NCI-H748 treated with DMSO at 0.1 percent for 48 hours (cell line): ENCODE results near the gene RUNX1.

ENCODE experiments used
- DNase-seq: peaks from one replicate; lab custom pipeline; 2025; lab: John Stamatoyannopoulos, UW

RUNX1 gene

GRCh38 chr21:34897828-34898227 lies 151.3 kb downstream of the RUNX1 start:
- no peak for DNase-seq

DNA sequence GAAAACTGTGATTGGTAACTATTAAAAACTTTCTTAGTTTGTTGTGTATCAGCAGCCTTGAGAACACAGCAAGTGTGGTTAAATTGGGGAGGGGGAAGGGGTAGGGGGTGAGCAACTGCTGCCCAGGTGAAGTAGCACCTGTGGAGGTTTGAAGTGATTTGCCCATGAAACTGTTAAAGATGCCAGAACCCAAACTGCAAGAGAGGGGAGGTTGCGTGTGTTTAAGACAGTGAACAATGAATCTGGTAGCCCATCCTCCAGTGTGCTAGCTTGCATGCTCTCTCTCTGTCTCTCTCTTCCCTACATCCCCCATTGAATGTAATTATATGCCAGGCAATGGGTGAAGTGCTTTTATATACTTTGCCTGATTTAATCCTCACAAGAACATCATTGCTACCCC lies 154.7 kb downstream of the RUNX1 start:
- DNase-seq: no peak

DNA sequence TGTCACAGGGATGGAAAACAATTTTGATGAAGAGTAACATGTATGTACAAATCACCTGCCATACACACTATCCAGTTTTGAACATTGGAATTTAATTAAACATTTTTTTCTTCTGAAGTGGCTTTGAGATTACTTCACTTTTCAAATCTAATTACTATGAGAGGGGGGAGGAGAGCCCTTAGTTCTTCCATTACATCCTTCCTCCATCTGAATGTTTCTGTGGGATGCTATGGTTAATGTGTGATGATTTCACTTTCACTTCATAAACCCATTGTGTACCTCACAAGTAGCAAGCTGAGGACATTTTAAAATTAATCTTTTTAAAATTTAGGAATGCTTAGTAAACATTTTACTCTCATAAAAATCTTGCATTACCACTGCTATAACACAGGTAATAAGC lies 156.9 kb downstream of the RUNX1 start:
- DNase-seq: no peak

DNA sequence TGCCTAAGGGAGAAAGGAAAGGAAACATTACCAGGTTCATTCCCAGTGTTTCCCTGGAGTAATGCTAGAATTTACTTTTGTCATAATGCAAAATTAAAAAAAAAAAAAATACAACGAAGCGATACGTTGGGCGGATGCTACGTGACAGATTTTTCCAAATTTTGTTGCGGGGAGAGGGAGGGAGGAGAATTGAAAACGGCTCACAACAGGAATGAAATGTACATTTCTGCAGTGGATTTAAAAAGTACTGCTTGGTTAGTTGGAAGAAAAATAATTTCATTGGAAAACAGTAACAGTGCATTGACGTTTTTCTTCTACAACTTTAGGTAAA lies 157.5 kb downstream of the RUNX1 start:
- no peak for DNase-seq

- DNase-seq: no peak
Measured at GRCh38 chr21:34890724-34891612, 158.1 kb downstream of the RUNX1 start.

DNA sequence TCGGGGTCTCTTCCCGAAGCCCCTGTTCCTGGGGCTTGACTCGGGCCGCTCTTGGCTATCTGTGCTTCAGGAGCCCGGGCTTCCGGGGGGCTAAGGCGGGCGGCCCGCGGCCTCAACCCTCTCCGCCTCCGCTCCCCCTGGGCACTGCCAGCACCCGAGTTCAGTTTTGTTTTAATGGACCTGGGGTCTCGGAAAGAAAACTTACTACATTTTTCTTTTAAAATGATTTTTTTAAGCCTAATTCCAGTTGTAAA lies 158.7 kb downstream of the RUNX1 start:
- no peak for DNase-seq

DNA sequence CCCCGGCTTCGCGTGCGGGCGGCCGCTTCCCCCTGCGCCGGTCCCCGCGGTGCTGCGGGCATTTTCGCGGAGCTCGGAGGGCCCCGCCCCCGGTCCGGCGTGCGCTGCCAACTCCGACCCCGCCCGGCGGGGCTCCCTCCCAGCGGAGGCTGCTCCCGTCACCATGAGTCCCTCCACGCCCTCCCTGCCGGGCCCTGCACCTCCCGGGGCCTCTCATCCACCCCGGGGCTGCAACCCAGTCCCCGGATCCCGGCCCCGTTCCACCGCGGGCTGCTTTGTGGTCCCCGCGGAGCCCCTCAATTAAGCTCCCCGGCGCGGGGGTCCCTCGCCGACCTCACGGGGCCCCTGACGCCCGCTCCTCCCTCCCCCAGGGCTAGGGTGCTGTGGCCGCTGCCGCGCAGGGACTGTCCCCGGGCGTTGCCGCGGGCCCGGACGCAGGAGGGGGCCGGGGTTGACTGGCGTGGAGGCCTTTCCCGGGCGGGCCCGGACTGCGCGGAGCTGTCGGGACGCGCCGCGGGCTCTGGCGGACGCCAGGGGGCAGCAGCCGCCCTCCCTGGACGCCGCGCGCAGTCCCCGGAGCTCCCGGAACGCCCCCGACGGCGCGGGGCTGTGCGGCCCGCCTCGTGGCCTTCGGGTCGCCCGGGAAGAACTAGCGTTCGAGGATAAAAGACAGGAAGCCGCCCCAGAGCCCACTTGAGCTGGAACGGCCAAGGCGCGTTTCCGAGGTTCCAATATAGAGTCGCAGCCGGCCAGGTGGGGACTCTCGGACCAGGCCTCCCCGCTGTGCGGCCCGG lies 159.2 kb downstream of the RUNX1 start:
- peak; percentile 34 for DNase-seq

DNA sequence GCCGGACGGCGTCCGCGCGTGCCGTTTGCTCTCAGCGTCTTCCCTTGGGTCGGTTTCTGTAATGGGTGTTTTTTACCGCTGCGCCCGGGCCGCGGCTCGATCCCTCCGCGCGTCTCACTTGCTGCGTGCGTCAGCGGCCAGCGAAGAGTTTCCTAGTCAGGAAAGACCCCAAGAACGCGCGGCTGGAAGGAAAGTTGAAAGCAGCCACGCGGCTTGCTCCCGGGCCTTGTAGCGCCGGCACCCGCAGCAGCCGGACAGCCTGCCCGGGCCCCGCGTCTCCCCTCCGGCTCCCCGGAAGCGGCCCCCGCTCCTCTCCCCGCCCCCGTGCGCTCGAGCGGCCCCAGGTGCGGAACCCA lies 159.8 kb downstream of the RUNX1 start:
- DNase-seq: no peak

DNA sequence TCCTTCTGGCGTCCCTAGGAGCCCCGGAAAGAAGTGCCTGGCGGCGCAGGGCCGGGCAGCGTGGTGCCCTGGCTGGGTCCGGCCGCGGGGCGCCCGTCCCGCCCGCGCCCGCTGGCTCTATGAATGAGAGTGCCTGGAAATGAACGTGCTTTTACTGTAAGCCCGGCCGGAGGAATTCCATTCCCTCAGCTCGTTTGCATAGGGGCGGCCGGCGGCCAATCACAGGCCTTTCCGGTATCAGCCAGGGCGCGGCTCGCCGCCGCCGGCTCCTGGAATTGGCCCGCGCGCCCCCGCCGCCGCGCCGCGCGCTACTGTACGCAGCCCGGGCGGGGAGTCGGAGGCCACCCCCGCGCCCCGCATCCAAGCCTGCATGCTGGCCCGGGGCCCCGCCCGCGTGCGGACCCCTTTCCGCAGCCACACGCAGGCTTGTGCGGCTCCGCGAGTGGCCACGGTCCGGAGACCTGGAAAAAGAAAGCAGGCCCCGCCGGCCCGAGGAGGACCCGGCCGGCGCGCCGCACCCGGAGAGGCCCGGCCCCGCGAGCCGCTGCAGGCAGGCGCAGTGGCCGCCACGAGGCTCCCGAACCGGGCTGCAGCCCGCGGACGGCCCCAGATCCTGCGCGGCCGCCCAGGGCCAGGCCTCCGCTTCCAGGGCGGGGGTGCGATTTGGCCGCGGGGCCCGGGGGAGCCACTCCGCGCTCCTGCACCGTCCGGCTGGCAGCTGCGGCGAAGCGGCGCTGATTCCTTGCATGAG lies 160.4 kb downstream of the RUNX1 start:
- DNase-seq: peak; percentile 85

DNA sequence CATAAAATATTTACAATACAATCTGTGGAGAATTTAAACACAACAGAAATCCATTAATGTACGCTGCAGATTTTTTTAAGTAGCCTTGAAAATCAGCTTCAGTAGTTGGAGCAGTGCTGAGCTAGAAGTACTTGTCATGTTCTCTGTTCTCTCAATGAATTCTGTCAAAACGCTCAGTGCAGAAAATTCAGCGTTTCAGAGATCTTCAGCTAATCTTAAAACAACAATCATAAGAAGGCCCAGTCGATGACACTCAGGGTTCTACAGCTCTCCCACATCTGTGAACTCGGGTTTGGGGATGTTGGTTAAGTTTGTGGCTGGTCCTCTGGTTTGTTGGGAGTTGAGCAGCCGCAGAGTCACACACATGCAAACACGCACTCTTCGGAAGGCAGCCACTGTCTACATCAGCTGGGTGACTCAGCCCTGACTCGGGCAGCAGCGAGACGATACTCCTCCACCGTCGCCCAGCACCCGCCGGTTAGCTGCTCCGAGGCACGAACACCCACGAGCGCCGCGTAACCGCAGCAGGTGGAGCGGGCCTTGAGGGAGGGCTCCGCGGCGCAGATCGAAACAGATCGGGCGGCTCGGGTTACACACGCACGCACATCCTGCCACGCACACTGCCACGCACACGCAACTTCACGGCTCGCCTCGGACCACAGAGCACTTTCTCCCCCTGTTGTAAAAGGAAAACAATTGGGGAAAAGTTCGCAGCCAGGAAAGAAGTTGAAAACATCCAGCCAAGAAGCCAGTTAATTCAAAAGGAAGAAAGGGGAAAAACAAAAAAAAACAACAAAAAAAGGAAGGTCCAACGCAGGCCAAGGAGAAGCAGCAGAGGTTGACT lies 161.2 kb downstream of the RUNX1 start:
- DNase-seq: peak; percentile 38

GRCh38 chr21:34887105-34887442 lies 162.0 kb downstream of the RUNX1 start:
- no peak for DNase-seq

- DNase-seq: peak; percentile 18
Measured at GRCh38 chr21:34886240-34887104, 162.6 kb downstream of the RUNX1 start.

- no peak for DNase-seq
Measured at GRCh38 chr21:34885626-34886239, 163.4 kb downstream of the RUNX1 start.

- DNase-seq: no peak
Measured at GRCh38 chr21:34885125-34885524, 164.0 kb downstream of the RUNX1 start.

GRCh38 chr21:34884346-34884929 lies 164.7 kb downstream of the RUNX1 start:
- DNase-seq: no peak

DNA sequence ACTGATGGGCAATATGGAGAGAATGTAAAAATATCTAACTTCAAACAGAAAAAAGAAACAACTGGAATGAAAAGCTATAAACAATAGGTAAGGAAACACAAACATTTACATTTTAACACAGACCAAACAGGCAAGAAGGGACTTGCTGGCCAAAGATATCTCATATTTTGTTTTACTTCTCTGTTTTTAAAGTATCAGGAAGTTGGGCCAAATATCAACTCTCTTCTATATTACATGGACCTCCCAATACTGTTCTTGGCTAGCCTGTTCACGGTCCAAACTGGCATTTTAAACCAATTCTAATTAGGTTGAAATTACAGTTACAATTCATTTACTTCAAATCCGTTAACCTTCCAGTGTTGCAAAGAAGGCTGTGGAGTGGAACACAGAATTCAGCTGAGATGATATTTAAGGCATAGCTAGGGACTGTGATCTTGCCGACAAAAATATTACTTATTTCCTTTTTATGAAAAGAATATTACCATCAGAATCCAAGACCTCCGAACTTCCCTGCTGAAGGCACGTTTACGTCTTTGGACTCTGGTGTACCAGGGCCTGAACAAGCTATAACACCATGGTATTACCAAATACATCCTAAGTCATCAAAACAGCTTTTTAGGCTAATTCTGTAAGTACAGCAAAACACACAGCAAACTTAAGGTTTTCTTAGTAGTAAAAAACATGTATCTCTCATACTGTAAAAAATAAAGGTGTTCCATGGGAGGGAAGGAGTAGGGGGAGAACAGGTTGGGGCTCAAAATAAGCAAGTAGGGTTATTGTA lies 165.4 kb downstream of the RUNX1 start:
- no peak for DNase-seq

- DNase-seq: no peak
Measured at GRCh38 chr21:34882719-34883131, 166.4 kb downstream of the RUNX1 start.

DNA sequence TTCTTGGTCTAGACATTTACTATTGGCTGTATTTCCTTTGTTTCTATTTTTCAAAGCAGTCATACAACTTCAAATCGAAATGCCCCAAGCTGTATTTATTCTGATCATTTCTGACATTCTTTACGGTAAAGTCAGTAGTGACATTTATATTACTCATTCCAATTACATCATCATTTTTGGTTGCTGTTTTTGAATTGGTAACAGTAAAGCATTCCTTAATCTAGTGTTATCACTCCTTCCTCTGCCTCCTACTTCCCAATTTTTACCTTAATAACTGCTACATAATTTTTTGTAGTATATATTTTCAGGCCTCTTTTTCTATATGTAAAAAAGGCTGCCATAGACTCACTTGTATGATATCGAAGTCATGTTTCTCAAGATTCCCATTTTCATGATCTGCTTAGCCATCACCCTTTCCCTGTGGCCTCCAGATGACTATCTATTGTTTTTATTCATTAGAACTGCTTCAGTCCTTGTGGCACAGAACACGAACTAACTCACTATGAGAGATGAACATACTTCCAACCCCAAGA lies 167.2 kb downstream of the RUNX1 start:
- DNase-seq: no peak

DNA sequence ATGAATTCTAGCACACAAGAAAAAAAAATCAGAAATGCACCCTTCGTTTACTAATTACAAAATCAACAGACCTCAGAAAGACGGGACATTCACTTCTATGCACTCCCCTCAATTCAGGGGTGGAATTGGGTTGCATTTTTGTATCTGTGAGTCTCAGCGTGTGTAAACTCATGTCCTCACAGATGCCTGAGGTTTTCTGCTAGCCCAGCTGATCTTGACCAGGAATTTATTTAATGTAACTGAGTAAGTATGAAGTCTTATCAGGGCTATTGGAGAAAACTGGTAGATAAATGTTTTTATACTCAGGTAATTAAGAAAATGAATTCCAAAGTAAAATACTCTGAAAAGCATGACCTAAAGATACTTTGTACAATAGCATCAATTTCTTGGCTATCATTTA lies 167.7 kb downstream of the RUNX1 start:
- DNase-seq: no peak
